ENCODE data around the gene ANKRD13A.

- TF ChIP-seq CTCF (IDR thresholded peaks at IDR 0.05) (no peak), POLR2A (IDR thresholded peaks at IDR 0.05) (no peak)
Observed at GRCh38 chr12:110007881-110008280, 8.7 kb downstream of the ANKRD13A start.
